ENCODE results near the gene FLVCR1.
"Not testable (repeated sequence)": the region's sequence is repeated elsewhere in the genome, so short reads cannot be mapped to it uniquely, and the experiment has no call there.

GRCh38 chr1:212910213-212910612 is 52.1 kb downstream of the FLVCR1 start:
- not testable (repeated sequence) for TF ChIP-seq ETV6 (CRISPR knock-in tag; IDR thresholded peaks at IDR 0.05); MAX (CRISPR knock-in tag; IDR thresholded peaks at IDR 0.05); NR2C2 (CRISPR knock-in tag; IDR thresholded peaks at IDR 0.05); CTCF (IDR thresholded peaks at IDR 0.05); ZBTB21 (CRISPR knock-in tag; IDR thresholded peaks at IDR 0.05; ENCODE audit: borderline replicate concordance); ZSCAN18 (CRISPR knock-in tag; IDR thresholded peaks at IDR 0.05)
